Kidney epithelial cell (primary cell): Measurements from ENCODE around the gene PARP11. TPM values are rescaled to one million over a fixed set of nuclear protein-coding genes. Genes with fewer than 3 reads are reported as not detected.
A peak's percentile ranks its signal among the peaks of the same experiment; 100 is the strongest.

Source experiments
- DNase-seq: peaks from one replicate; pipeline ENCODE4 v3.0.0-alpha.2; 2010; ENCODE audit warnings: low read depth
- H3K27me3 ChIP-seq: 2 replicates; pipeline ENCODE4 v1.6.0; 2011; ENCODE audit warnings: low read length; ENCODE audit not compliant: control insufficient read depth, insufficient read depth
- H3K36me3 ChIP-seq: 2 replicates; pipeline ENCODE4 v1.5.1; 2011; ENCODE audit warnings: low read length; ENCODE audit not compliant: control insufficient read depth, insufficient read depth
- H3K4me3 ChIP-seq: 2 replicates; pipeline ENCODE4 v1.5.1; 2011; ENCODE audit warnings: low read depth, mild to moderate bottlenecking, control low read depth, low read length
- total RNA-seq: library from RNA; depleted of rRNA; stranded (reverse); fragments of >200 nt; gene quantifications from 2 replicates; pipeline ENCODE4 v1.2.3, GENCODE V29; 2015
- TF ChIP-seq, protein P1 (sequence below): IDR thresholded peaks from 2 replicates; pipeline ENCODE4 v1.5.1; 2011; ENCODE audit warnings: mild to moderate bottlenecking, moderate library complexity, low read length, control low read depth, inconsistent platforms; ENCODE audit not compliant: insufficient read depth, poor library complexity, severe bottlenecking

The PARP11 gene
- total RNA-seq, 1 donor from 2014 or later, result 9.0 TPM

DNA sequence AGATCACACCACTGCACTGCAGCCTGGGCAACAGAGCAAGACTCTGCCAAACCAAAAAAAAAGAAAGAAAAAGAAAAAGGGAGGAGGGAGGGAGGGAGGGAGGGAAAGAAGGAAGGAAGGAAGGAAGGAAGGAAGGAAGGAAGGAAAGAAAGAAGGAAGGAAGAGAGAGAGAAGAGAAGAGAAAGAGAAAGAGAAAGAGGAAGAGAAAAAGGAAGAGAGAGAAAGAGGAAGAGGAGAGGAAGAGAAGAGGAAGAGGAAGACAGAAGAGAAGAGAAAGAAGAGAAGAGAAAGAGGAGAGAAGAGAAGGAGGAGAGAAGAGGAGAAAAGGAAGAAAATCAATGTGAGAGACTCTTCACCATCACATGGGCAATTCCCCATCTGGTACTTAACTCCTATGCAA, 62.7 kb downstream of the PARP11 start:
- no peak for DNase-seq
- TF ChIP-seq, protein P1, sequence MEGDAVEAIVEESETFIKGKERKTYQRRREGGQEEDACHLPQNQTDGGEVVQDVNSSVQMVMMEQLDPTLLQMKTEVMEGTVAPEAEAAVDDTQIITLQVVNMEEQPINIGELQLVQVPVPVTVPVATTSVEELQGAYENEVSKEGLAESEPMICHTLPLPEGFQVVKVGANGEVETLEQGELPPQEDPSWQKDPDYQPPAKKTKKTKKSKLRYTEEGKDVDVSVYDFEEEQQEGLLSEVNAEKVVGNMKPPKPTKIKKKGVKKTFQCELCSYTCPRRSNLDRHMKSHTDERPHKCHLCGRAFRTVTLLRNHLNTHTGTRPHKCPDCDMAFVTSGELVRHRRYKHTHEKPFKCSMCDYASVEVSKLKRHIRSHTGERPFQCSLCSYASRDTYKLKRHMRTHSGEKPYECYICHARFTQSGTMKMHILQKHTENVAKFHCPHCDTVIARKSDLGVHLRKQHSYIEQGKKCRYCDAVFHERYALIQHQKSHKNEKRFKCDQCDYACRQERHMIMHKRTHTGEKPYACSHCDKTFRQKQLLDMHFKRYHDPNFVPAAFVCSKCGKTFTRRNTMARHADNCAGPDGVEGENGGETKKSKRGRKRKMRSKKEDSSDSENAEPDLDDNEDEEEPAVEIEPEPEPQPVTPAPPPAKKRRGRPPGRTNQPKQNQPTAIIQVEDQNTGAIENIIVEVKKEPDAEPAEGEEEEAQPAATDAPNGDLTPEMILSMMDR, result no peak
- H3K36me3 ChIP-seq, result peaks cover 1% of the 10 kb centered on the region
- H3K27me3 ChIP-seq, result no peaks in the 10 kb centered on the region
- no peak overlapping the region for H3K4me3 ChIP-seq

DNA sequence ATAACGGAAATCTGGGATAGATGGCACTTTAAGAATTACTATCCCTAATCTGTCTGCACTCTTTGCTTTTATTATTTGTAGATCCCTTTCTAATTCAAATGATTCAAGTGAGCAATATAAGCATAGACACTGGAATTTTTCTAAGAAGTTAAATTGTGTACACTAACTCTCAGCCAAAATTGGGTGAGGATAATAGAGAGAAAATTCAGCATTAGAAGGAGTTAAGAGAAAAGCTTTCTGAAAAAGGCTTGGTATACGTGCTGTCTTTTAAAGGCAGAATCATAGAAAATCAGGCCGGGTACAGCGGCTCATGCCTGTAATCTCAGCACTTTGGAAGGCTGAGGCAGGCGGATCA, 63.2 kb downstream of the PARP11 start:
- Histone ChIP-seq H3K36me3 (no peaks in the 10 kb centered on the region), H3K4me3 (no peak overlapping the region)

DNA sequence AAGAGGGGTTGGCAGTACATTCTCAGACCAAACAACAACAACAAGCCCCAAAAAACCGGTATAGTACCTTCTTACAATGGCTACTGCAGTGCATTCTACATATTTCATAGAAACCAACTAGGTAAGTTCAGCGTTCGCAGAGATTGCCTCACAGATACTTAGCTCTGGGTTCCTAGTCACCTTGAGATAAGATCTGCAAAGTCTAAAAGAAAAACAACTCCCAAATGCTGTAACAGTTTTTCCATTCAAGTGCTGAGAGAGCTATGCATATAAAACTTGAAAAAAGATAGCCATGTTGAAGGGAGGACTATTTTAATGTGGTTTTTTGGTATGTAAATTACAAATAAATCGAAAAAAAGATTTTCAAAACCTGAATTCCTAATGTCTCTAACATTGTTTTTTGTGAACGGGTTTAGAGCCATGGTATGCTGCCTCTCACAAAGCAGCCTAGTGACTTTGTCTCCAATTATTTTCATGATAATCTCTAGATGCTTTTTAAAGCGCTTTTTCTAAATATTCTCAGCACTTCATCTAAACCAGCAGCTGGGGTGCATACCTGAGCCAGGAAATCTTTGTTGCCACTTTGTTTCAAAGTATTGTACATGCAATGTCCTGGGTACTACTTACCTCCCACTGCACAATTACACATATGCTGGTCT, 63.7 kb downstream of the PARP11 start:
- no peak for DNase-seq
- H3K4me3 ChIP-seq, result no peak overlapping the region
- no peaks in the 10 kb centered on the region for H3K27me3 ChIP-seq
- H3K36me3 ChIP-seq, result no peaks in the 10 kb centered on the region
- TF ChIP-seq, protein P1, result no peak

More for the DNA sequence above, 63.2 kb downstream of the PARP11 start:
- H3K27me3 ChIP-seq, result no peaks in the 10 kb centered on the region
- DNase-seq, result no peak
- TF ChIP-seq, protein P1, result no peak

DNA sequence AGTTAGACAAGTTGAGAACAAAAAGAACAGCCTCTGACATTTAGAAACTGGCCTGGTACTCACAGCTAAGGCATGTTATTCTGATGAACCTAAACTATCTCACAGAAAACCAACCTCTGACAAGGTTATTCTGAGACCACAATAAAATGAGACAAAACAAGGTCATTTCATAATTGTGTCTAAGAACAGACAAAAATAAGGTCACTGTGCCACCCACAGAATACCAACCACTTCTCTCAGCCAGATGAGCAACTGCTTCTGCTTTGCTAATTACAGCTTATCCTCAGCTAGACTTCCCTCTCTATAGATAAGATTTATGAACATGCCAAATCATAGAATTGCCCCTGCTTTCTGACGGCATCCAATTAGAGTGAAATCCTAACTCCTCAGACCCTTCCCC, 68.1 kb downstream of the PARP11 start:
- no peak for DNase-seq
- Histone ChIP-seq H3K27me3 (no peaks in the 10 kb centered on the region), H3K4me3 (no peak overlapping the region), H3K36me3 (no peaks in the 10 kb centered on the region)
- TF ChIP-seq, protein P1, result no peak

DNA sequence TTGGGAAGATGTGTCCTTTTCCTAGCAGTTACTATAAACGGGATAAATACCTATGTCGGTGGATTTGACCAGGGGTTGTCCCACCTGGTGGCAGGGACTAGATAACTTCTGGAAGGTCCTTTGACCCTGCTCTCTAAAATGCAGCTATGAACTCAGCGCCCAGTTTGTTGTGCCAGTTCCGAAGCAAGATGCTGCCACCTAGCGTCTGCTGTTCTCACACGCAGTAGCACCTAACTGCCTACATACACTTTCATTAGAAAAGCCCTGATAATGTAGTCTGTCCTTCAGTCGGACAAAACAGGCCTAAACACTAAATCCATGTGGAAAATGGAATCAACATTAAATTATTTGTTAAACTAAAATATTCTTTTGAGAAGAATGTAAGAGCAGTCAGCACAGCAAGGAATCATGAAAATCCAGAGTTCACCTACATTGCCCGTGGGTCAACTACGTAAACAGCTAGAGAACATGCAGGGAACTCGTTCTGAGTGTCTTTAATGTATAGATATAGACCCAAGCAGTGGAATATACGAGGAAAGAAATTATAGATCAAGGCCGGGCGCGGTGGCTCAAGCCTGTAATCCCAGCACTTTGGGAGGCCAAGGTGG, 69.2 kb downstream of the PARP11 start:
- Histone ChIP-seq H3K4me3 (no peak overlapping the region), H3K36me3 (no peaks in the 10 kb centered on the region), H3K27me3 (no peaks in the 10 kb centered on the region)
- peak; percentile 23 for DNase-seq
- TF ChIP-seq, protein P1, result peak; percentile 93

DNA sequence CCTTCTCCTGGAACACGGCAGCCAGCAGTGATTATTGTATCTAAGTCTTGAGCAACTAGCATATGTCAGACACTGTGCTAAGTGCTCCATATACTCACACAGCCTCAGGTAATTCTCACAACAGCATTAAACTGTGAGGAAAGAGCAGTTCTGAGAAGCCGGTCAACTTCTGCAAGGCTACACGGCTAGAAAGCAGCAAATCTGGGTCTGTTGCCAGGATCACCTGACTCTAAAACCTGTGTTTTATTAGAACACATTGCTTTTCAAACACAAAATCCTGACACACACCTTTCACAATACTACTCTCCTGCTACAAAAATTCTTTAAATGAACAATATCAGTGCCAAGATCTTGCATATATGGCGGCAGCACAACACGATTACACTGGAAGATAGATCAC, 70.5 kb downstream of the PARP11 start:
- Histone ChIP-seq H3K36me3 (no peaks in the 10 kb centered on the region), H3K4me3 (no peak overlapping the region), H3K27me3 (no peaks in the 10 kb centered on the region)
- TF ChIP-seq, protein P1, result no peak
- DNase-seq, result no peak
